ENCODE data around the gene CEP85. TPM values are rescaled to one million over a fixed set of nuclear protein-coding genes. Genes with fewer than 3 reads are reported as not detected.

Gene CEP85
- total RNA-seq, result 91.1 TPM
- long read RNA-seq, transcript CEP85-202 (14 exons, 3,922 nt), result major isoform, 19 of 82 reads
- long read RNA-seq, partial matches to known transcripts, result 29 of 82 reads
- long read RNA-seq, other reads (novel, unspliced or antisense), result 29 of 82 reads

GRCh38 chr1:26233903-26234643 is at the start of gene CEP85:
TSS of gene CEP85 (plus strand) at chr1:26234200. CDS start at chr1:26239784, 5,584 bp downstream.
- DNase-seq, result peak; percentile 99
- ATAC-seq, result peak; percentile 98
- intact Hi-C loops (cut with micrococcal nuclease), result no loop called here

- DNase-seq (no peak), ATAC-seq (no peak)
- intact Hi-C loops (cut with micrococcal nuclease), result no loop called here
Observed at GRCh38 chr1:26184883-26185282, 49.1 kb upstream of the CEP85 start.

GRCh38 chr1:26187882-26188281 is 46.1 kb upstream of the CEP85 start:
- intact Hi-C loops (cut with micrococcal nuclease), result no loop called here
- no peak for DNase-seq
- no peak for ATAC-seq

- no peak for DNase-seq
- ATAC-seq, result no peak
Observed at GRCh38 chr1:26188477-26188876, 45.5 kb upstream of the CEP85 start.

GRCh38 chr1:26189331-26189730 is 44.7 kb upstream of the CEP85 start:
- no peak for DNase-seq
- intact Hi-C loops (cut with micrococcal nuclease), result no loop called here
- no peak for ATAC-seq

More at GRCh38 chr1:26188477-26188876, 45.5 kb upstream of the CEP85 start:
- intact Hi-C loops (cut with micrococcal nuclease), result no loop called here

- intact Hi-C loops (cut with micrococcal nuclease), result no loop called here
- DNase-seq (no peak), ATAC-seq (no peak)
Observed at GRCh38 chr1:26189751-26190275, 44.2 kb upstream of the CEP85 start.

GRCh38 chr1:26190373-26190987 is 43.5 kb upstream of the CEP85 start, which contains the start of gene CATSPER4:
TSS of gene CATSPER4 (plus strand) at chr1:26190602. CDS start at chr1:26190628, 26 bp downstream.
- DNase-seq (no peak), ATAC-seq (peak; percentile 41)
- intact Hi-C loops (cut with micrococcal nuclease), result no loop called here

- DNase-seq (no peak), ATAC-seq (no peak)
- intact Hi-C loops (cut with micrococcal nuclease), result no loop called here
Observed at GRCh38 chr1:26191739-26192138, 42.3 kb upstream of the CEP85 start.

- no peak for DNase-seq
- ATAC-seq, result no peak
- intact Hi-C loops (cut with micrococcal nuclease), result no loop called here
Observed at GRCh38 chr1:26195805-26196204, 38.2 kb upstream of the CEP85 start.

- DNase-seq (no peak), ATAC-seq (no peak)
- intact Hi-C loops (cut with micrococcal nuclease), result no loop called here
Observed at GRCh38 chr1:26197301-26197700, 36.7 kb upstream of the CEP85 start.

GRCh38 chr1:26197813-26198212 is 36.2 kb upstream of the CEP85 start:
- DNase-seq (no peak), ATAC-seq (no peak)
- intact Hi-C loops (cut with micrococcal nuclease), result no loop called here

GRCh38 chr1:26200413-26200812 is 33.6 kb upstream of the CEP85 start:
- no peak for ATAC-seq

GRCh38 chr1:26203642-26204318 is 30.2 kb upstream of the CEP85 start:
- ATAC-seq (no peak), DNase-seq (no peak)
- intact Hi-C loops (cut with micrococcal nuclease), result no loop called here

More at GRCh38 chr1:26200413-26200812, 33.6 kb upstream of the CEP85 start:
- intact Hi-C loops (cut with micrococcal nuclease), result no loop called here
- DNase-seq, result no peak

GRCh38 chr1:26210147-26210870 is 23.7 kb upstream of the CEP85 start:
- ATAC-seq (peak; percentile 71), DNase-seq (no peak)
- intact Hi-C loops (cut with micrococcal nuclease), result no loop called here

GRCh38 chr1:26212726-26213125 is 21.3 kb upstream of the CEP85 start:
- ATAC-seq (no peak), DNase-seq (no peak)
- intact Hi-C loops (cut with micrococcal nuclease), result no loop called here

- DNase-seq (no peak), ATAC-seq (no peak)
- intact Hi-C loops (cut with micrococcal nuclease), result no loop called here
Observed at GRCh38 chr1:26213335-26213905, 20.6 kb upstream of the CEP85 start.

- DNase-seq, result no peak
- intact Hi-C loops (cut with micrococcal nuclease), result no loop called here
- ATAC-seq, result no peak
Observed at GRCh38 chr1:26215246-26215645, 18.8 kb upstream of the CEP85 start.

- peak; percentile 88 for ATAC-seq
Observed at GRCh38 chr1:26218906-26219494, 15.0 kb upstream of the CEP85 start.

More at GRCh38 chr1:26218906-26219494, 15.0 kb upstream of the CEP85 start:
- DNase-seq, result peak; percentile 71
- intact Hi-C loops (cut with micrococcal nuclease), result no loop called here
